Measurements from ENCODE around the gene EBI3. TPM values are rescaled to one million over a fixed set of nuclear protein-coding genes. Genes with fewer than 3 reads are reported as not detected.

The EBI3 gene
- total RNA-seq, 1 experiment from 2014 or later = 1.4 TPM

GRCh38 chr19:4224470-4224869, 4.9 kb upstream of the EBI3 start:
- no peak overlapping the region for H3K27ac ChIP-seq (ENCODE audit: insufficient read length, low read depth, low read length)
- no peaks in the 10 kb centered on the region for H3K79me2 ChIP-seq (ENCODE audit: insufficient read depth, low read length)
- no peak overlapping the region for H3K23ac ChIP-seq (ENCODE audit: insufficient read length, low read depth, low read length)
- H3K79me1 ChIP-seq (ENCODE audit: insufficient read depth, low read depth, low read length, poor library complexity, severe bottlenecking) = no peaks in the 10 kb centered on the region
- no peak overlapping the region for H3T11ph ChIP-seq (ENCODE audit: low read length)
- no peak overlapping the region for H3K9ac ChIP-seq (ENCODE audit: extremely low read depth, insufficient read length, low read length)
- no CpG with 5 or more reads among the region's 15 CpGs for whole genome bisulfite sequencing (ENCODE audit: extremely low coverage, insufficient read length, low lambda C conversion rate)
- Mint-ChIP-seq H3K9me3 (no peaks in the 10 kb centered on the region), H3K27me3 (ENCODE audit: low read depth) (peaks cover 7% of the 10 kb centered on the region), H3K4me1 (0 out of 4 replicates have a peak, but pooled peaks cover 0 to 2% of the 10 kb centered on the region in 2 experiments), H3K4me3 (no peak overlapping the region), H3K27ac (no peak overlapping the region), H3K36me3 (ENCODE audit: insufficient read depth in 1 of 3, low read depth in 3 of 3) (peaks cover 0 to 6% (median 0%) of the 10 kb centered on the region in 3 experiments; a peak in 3 of 7 replicates)
- no peak overlapping the region for H2BK5ac ChIP-seq (ENCODE audit: insufficient read length, low read length)
- H3K9me3 ChIP-seq (ENCODE audit: control insufficient read depth, low read depth, low read length) = no peaks in the 10 kb centered on the region
- no peak overlapping the region for H3K18ac ChIP-seq (ENCODE audit: insufficient read length, low read depth, low read length)
- H3K4me1 ChIP-seq (ENCODE audit: insufficient read depth, low read length) = no peaks in the 10 kb centered on the region
- no peak overlapping the region for H2AFZ ChIP-seq (ENCODE audit: low read length)
- no peak overlapping the region for H3K4me2 ChIP-seq (ENCODE audit: insufficient read depth, insufficient read length, low read length)
- no peak overlapping the region for H4K5ac ChIP-seq (ENCODE audit: insufficient read length, low read depth, low read length)
- no peak overlapping the region for H3K4ac ChIP-seq (ENCODE audit: low read depth, low read length)
- no peak overlapping the region for H2BK20ac ChIP-seq (ENCODE audit: low read depth, low read length, poor library complexity, severe bottlenecking)
- H2BK15ac ChIP-seq (ENCODE audit: low read depth, low read length) = no peak overlapping the region
- no peak overlapping the region for H2BK120ac ChIP-seq (ENCODE audit: low read depth, low read length, poor library complexity, severe bottlenecking)
- no peak overlapping the region for H2AK5ac ChIP-seq (ENCODE audit: insufficient read length, low read length)
- no peak overlapping the region for H2BK12ac ChIP-seq (ENCODE audit: insufficient read length, low read depth, low read length)
- no peaks in the 10 kb centered on the region for H3K27me3 ChIP-seq (ENCODE audit: insufficient read depth, low read length)
- H4K20me1 ChIP-seq (ENCODE audit: control insufficient read depth, insufficient read depth, insufficient read length) = peaks cover 3% of the 10 kb centered on the region
- no peak overlapping the region for H4K8ac ChIP-seq (replicated peaks; ENCODE audit: insufficient read length, low read depth, low read length)
- H3K56ac ChIP-seq (ENCODE audit: insufficient read length, low read depth, low read length) = no peak overlapping the region
- H3K23me2 ChIP-seq (ENCODE audit: insufficient read length, low read depth, low read length, poor library complexity, severe bottlenecking) = no peaks in the 10 kb centered on the region
- no peak for DNase-seq
- no peak overlapping the region for H4K91ac ChIP-seq (ENCODE audit: insufficient read length, low read depth, low read length)
- TF ChIP-seq, protein P1, sequence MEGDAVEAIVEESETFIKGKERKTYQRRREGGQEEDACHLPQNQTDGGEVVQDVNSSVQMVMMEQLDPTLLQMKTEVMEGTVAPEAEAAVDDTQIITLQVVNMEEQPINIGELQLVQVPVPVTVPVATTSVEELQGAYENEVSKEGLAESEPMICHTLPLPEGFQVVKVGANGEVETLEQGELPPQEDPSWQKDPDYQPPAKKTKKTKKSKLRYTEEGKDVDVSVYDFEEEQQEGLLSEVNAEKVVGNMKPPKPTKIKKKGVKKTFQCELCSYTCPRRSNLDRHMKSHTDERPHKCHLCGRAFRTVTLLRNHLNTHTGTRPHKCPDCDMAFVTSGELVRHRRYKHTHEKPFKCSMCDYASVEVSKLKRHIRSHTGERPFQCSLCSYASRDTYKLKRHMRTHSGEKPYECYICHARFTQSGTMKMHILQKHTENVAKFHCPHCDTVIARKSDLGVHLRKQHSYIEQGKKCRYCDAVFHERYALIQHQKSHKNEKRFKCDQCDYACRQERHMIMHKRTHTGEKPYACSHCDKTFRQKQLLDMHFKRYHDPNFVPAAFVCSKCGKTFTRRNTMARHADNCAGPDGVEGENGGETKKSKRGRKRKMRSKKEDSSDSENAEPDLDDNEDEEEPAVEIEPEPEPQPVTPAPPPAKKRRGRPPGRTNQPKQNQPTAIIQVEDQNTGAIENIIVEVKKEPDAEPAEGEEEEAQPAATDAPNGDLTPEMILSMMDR (conservative IDR thresholded peaks at IDR 0.05) = no peak
- no peak overlapping the region for H3K14ac ChIP-seq (ENCODE audit: insufficient read depth, low read length)
